GM21737 (cell line): ENCODE data around the gene XIRP2.

Experiments
- ATAC-seq: cut with Tn5 transposase; IDR thresholded peaks from one replicate; pipeline ENCODE4 v1.9.1; 2021; ENCODE audit warnings: mild to moderate bottlenecking, moderate library complexity; ENCODE audit not compliant: unreplicated experiment

XIRP2 gene, protein sequence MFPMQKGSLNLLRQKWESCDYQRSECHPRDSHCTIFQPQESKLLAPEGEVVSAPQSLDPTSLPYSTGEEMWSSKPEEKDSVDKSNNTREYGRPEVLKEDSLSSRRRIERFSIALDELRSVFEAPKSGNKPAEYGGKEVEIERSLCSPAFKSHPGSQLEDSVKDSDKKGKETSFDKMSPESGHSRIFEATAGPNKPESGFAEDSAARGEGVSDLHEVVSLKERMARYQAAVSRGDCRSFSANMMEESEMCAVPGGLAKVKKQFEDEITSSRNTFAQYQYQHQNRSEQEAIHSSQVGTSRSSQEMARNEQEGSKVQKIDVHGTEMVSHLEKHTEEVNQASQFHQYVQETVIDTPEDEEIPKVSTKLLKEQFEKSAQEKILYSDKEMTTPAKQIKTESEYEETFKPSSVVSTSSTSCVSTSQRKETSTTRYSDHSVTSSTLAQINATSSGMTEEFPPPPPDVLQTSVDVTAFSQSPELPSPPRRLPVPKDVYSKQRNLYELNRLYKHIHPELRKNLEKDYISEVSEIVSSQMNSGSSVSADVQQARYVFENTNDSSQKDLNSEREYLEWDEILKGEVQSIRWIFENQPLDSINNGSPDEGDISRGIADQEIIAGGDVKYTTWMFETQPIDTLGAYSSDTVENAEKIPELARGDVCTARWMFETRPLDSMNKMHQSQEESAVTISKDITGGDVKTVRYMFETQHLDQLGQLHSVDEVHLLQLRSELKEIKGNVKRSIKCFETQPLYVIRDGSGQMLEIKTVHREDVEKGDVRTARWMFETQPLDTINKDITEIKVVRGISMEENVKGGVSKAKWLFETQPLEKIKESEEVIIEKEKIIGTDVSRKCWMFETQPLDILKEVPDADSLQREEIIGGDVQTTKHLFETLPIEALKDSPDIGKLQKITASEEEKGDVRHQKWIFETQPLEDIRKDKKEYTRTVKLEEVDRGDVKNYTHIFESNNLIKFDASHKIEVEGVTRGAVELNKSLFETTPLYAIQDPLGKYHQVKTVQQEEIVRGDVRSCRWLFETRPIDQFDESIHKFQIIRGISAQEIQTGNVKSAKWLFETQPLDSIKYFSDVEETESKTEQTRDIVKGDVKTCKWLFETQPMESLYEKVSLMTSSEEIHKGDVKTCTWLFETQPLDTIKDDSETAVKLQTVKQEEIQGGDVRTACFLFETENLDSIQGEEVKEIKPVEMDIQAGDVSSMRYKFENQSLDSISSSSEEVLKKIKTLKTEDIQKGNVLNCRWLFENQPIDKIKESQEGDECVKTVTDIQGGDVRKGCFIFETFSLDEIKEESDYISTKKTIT (N-terminal part only)

GRCh38 chr2:166888180-166888579, at the start of gene XIRP2:
TSS of gene XIRP2 (plus strand) at chr2:166888480. CDS start at chr2:166903483, 15,003 bp downstream.
- no peak for ATAC-seq

- no peak for ATAC-seq
Observed at GRCh38 chr2:166841152-166841551, 47.1 kb upstream of the XIRP2 start.

DNA sequence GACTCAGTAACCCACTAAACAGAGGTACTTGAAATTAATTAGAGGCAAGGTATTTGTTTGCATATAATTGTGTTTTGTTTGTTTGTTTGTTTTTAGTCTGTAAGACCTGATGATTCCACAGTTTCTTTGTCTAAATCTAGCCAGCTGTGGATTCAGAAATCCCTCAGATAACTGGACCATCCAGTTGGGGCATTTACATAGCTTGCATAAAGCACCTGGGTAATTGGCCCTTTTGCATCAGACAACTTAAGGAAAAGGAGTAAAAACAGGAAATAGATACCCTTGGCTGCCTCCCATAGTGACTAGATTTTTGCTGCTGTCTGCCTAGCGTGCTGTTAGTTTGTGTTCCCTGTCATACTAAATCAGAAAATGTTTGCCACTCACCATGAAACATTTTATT, 46.6 kb upstream of the XIRP2 start:
- no peak for ATAC-seq

- no peak for ATAC-seq
Observed at GRCh38 chr2:166844111-166844510, 44.2 kb upstream of the XIRP2 start.

GRCh38 chr2:166862468-166863132, 25.7 kb upstream of the XIRP2 start:
- ATAC-seq, result no peak

DNA sequence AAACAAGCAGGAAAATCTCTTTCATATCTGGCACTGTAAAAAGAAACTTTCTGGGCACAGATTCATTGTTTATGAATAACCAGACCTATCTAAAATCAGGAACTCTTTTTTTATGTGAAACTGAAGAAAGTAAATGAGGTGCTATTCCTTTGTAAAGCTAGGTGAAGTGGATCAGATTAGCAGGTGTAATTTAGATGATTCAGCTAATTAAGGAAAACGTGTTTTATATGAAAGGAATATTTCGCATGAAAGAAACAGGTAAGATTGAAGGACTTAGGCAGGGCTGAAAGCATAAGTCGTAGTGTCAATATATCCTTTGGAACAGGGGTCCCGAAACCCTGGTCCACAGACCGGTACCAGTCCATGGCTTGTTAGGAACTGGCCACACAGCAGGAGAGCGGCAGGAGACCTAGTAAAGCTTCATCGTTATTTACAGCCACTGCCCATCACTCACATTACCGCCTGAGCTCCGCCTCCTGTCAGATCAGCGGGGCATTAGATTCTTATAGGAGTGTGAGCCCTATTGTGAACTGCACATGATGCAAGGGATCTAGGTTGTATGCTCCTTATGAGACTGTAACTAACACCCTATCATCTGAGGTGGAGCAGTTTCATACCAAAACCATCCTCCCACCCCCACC, 20.3 kb upstream of the XIRP2 start:
- ATAC-seq, result no peak

DNA sequence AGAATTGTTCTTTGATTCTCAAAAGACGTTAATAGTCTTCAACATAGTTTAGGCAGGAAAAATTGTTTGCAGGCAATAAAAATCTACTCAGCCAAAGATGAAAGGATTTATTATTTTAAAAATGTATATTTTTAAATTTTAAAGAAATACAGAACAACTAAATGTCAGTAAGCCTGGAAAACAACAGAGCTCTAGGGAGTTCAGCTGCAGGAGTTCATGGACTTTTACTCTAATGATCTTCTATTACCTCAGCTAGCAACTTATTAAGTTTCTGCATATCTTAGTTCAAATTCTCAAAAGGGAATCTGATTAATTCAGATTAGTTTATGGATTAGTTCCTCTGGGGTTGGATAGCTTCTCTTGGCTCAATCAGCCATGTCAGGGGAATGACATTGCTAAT, 17.9 kb upstream of the XIRP2 start:
- no peak for ATAC-seq

DNA sequence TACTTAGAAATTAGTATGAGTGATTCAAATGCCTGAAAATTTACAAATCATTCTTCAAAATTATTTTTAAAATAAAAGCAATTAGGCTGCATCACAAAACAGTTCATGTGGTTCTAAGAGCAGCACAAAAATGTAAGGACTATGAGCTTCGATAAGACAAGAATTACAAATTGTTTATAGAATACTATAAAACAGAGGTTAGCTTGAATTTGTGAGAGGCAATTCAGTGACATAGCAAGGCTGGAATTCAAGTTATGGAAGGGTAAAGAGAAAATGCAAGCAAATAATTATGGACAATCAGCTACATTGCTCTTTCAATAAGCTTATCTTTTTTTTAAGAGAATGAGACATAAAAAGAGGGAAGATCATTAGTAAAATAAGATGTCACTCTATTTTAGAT, 7.1 kb upstream of the XIRP2 start:
- no peak for ATAC-seq

GRCh38 chr2:166882851-166883250, 5.4 kb upstream of the XIRP2 start:
- ATAC-seq, result no peak

DNA sequence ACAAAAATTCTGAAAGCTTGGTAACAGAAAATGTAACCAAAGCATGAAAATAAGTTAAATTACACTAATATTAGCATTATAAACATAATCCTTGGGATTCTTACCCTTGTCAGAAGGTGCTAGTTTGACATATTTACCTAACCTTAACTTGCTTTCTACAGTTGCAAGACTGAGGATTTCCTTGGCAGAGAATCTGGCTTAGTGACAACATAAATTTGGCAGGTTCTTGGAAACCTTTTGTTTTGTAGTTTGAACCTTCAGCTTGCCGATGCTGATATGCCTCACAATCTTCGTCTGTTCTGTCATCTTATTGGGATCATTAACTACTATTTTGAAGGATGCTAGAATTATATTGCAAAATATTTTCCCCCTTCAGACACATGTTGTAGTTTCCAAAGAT, 3.4 kb downstream of the XIRP2 start:
- no peak for ATAC-seq

DNA sequence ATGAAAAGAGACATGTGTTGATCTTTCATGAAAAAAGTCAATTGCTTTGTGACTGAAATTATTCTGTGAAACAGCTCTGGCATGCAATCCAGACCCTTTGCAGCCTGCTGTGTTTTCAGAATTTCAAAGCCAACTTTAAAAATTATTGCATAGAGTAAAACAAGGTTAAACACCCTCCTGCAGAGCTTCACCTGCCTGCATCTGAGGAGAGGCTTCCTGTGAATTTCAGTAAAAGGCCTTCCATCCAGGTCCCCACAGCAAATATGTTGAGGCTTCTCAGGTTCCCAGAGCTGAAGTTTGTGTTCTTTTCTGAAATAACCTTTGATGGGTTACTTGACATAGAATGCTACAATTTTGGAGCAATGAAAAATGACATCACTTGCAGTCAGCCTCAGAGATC, 4.1 kb downstream of the XIRP2 start:
- no peak for ATAC-seq

GRCh38 chr2:166895243-166895642, 7.0 kb downstream of the XIRP2 start:
- ATAC-seq, result no peak

GRCh38 chr2:166897666-166898065, 9.4 kb downstream of the XIRP2 start:
- ATAC-seq, result no peak

GRCh38 chr2:166899676-166900075, 11.4 kb downstream of the XIRP2 start:
- ATAC-seq, result no peak

- no peak for ATAC-seq
Observed at GRCh38 chr2:166900700-166901099, 12.4 kb downstream of the XIRP2 start.

DNA sequence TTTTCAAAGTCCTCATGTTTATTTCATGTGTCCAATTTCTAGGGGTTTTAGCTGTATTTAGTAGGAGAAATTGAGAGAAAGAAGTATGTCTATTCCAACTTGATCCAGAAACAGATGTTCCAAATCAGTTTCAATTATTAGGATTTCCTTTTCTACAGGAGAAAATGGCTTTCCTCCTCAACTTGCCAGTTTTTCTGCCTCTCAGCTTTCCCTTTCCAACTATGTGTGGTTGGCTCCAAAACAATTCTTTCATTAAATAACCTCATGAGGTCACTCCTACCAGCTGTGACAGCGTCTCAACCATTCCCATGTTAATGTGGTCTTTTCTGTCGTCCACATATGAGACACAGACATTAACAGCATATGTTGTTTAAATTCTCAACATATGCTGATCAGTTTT, 13.1 kb downstream of the XIRP2 start:
- no peak for ATAC-seq

- ATAC-seq, result no peak
Observed at GRCh38 chr2:166916987-166917386, 28.7 kb downstream of the XIRP2 start.

GRCh38 chr2:166917415-166917814, 29.1 kb downstream of the XIRP2 start:
- ATAC-seq, result no peak

DNA sequence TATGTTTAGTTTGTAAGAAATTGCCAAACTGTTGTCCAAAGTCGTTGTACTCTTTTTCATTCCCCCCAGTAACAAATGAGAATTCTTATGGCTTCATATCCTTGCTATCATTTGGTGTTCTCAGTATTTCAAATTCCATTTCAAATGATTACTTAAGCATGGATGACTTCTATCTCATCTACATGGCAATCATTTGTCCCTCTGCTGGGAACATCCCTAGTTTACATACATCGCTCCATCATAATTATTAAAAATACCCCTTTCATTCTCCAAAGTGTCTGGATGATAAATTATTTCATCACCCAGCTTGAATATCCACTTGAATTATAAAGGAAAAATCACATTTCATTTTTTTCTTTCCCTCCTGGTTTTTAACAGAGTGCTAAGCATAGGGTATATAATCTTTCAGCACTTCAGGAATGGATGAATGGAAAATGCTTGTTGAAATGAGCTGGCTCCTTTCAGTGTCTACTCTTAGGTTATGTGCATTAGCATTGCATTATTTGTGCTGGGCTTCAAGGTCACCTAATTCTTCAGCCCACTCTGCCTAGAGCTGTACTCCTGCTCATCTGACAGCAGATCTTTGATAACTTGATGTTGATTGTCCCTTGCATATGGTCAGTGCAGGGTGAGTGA, 33.1 kb downstream of the XIRP2 start:
- ATAC-seq, result no peak

DNA sequence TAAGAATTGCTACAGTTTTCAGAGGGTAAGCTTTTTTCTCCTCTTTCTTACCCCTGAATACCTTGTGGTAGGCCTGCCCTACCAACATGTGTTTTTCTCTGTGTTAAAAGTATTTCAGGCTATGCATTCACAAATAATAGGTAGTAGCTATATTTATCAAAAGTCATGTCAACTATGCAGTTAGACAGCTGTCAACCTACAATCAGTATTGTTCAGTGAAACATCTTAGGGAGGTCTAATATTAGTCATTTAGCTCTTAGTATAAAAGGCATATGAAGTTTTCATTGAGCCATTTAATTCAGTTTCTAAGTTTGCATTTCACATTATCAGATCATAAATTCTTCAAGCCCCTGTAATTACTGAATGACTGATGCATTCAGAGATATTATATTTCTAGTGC, 36.7 kb downstream of the XIRP2 start:
- no peak for ATAC-seq
